ENCODE results near the gene CNGA1.

The CNGA1 gene

DNA sequence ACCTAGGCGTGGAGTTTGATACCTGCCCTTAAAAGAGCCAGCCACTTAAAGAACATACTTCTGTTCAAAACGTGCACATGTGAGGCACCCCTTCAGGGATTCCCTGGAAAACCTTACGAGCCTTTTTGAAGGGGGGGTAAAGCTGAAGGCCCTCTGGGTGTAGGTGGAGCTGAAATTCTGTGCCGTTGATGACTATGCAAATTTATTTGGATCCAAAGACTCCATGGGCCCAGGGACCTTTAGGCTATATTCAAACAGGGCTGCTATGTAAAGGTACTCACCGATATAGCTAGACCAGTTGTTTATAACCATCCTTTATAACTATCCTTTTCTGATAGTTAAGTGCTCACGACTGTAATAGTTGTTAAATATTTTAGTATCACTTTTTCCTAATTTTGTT, 61.8 kb downstream of the CNGA1 start:
- Histone ChIP-seq H3K27ac (ENCODE audit: extremely low read depth, low read depth, low read length) (no peak overlapping the region), H3K9me3 (ENCODE audit: control insufficient read depth, insufficient read depth, low read depth, low read length) (no peaks in the 10 kb centered on the region), H3K36me3 (ENCODE audit: control insufficient read depth in 2 of 2, insufficient read depth in 1 of 2, low read length in 2 of 2) (no peaks in the 10 kb centered on the region), H3K4me3 (ENCODE audit: low read depth, low read length) (no peak overlapping the region), H3K4me1 (ENCODE audit: control insufficient read depth, insufficient read depth, low read length) (no peaks in the 10 kb centered on the region)
- TF ChIP-seq, protein P1, sequence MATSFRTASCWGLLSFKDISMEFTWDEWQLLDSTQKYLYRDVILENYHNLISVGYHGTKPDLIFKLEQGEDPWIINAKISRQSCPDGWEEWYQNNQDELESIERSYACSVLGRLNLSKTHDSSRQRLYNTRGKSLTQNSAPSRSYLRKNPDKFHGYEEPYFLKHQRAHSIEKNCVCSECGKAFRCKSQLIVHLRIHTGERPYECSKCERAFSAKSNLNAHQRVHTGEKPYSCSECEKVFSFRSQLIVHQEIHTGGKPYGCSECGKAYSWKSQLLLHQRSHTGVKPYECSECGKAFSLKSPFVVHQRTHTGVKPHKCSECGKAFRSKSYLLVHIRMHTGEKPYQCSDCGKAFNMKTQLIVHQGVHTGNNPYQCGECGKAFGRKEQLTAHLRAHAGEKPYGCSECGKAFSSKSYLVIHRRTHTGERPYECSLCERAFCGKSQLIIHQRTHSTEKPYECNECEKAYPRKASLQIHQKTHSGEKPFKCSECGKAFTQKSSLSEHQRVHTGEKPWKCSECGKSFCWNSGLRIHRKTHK (tag by site-specific recombination; IDR thresholded peaks at IDR 0.05), result no peak
- TF ChIP-seq ZBTB8A (tag by site-specific recombination; IDR thresholded peaks at IDR 0.05) (no peak), ZNF155 (tag by site-specific recombination; IDR thresholded peaks at IDR 0.05) (no peak)
- TF ChIP-seq, protein P2, sequence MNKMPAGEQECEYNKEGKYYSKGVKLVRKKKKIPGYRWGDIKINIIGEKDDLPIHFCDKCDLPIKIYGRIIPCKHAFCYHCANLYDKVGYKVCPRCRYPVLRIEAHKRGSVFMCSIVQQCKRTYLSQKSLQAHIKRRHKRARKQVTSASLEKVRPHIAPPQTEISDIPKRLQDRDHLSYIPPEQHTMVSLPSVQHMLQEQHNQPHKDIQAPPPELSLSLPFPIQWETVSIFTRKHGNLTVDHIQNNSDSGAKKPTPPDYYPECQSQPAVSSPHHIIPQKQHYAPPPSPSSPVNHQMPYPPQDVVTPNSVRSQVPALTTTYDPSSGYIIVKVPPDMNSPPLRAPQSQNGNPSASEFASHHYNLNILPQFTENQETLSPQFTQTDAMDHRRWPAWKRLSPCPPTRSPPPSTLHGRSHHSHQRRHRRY (tag by site-specific recombination; IDR thresholded peaks at IDR 0.05), result no peak
- TF ChIP-seq, protein P3, sequence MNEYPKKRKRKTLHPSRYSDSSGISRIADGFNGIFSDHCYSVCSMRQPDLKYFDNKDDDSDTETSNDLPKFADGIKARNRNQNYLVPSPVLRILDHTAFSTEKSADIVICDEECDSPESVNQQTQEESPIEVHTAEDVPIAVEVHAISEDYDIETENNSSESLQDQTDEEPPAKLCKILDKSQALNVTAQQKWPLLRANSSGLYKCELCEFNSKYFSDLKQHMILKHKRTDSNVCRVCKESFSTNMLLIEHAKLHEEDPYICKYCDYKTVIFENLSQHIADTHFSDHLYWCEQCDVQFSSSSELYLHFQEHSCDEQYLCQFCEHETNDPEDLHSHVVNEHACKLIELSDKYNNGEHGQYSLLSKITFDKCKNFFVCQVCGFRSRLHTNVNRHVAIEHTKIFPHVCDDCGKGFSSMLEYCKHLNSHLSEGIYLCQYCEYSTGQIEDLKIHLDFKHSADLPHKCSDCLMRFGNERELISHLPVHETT (tag by site-specific recombination; IDR thresholded peaks at IDR 0.05), result no peak
- CTCF ChIA-PET, result no interaction called here
- POLR2A ChIA-PET, result no interaction called here

DNA sequence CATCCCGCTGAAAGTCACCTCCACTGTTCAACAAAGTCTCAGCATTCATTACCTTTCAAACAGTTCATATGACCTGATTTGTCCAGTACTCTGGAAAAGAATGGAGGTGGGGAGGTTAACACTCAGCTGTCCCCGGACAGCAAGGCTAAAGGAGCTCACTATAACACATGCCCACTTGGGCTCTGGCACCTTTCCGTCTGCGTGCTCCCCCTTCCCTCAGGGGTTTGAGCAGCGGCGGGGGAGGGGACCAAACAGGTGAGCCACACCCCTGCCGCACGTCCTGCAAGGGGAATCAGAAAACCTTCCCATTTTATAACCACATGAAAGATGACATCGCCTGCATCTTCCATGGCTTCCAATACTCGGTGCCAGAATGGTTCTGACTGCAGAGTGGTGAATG, 62.2 kb downstream of the CNGA1 start:
- no peak overlapping the region for H3K4me3 ChIP-seq (ENCODE audit: low read depth, low read length)
- TF ChIP-seq, protein P4, sequence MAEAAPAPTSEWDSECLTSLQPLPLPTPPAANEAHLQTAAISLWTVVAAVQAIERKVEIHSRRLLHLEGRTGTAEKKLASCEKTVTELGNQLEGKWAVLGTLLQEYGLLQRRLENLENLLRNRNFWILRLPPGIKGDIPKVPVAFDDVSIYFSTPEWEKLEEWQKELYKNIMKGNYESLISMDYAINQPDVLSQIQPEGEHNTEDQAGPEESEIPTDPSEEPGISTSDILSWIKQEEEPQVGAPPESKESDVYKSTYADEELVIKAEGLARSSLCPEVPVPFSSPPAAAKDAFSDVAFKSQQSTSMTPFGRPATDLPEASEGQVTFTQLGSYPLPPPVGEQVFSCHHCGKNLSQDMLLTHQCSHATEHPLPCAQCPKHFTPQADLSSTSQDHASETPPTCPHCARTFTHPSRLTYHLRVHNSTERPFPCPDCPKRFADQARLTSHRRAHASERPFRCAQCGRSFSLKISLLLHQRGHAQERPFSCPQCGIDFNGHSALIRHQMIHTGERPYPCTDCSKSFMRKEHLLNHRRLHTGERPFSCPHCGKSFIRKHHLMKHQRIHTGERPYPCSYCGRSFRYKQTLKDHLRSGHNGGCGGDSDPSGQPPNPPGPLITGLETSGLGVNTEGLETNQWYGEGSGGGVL (tag by site-specific recombination; IDR thresholded peaks at IDR 0.05), result no peak
- TF ChIP-seq, protein P5, sequence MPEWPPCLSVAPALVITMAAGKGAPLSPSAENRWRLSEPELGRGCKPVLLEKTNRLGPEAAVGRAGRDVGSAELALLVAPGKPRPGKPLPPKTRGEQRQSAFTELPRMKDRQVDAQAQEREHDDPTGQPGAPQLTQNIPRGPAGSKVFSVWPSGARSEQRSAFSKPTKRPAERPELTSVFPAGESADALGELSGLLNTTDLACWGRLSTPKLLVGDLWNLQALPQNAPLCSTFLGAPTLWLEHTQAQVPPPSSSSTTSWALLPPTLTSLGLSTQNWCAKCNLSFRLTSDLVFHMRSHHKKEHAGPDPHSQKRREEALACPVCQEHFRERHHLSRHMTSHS (tag by site-specific recombination; IDR thresholded peaks at IDR 0.05), result no peak
- TF ChIP-seq ZSCAN16 (tag by site-specific recombination; IDR thresholded peaks at IDR 0.05), result no peak
- no peak for TF ChIP-seq ZFP69B (tag by site-specific recombination; IDR thresholded peaks at IDR 0.05)
- TF ChIP-seq, protein P6, sequence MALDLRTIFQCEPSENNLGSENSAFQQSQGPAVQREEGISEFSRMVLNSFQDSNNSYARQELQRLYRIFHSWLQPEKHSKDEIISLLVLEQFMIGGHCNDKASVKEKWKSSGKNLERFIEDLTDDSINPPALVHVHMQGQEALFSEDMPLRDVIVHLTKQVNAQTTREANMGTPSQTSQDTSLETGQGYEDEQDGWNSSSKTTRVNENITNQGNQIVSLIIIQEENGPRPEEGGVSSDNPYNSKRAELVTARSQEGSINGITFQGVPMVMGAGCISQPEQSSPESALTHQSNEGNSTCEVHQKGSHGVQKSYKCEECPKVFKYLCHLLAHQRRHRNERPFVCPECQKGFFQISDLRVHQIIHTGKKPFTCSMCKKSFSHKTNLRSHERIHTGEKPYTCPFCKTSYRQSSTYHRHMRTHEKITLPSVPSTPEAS (tag by site-specific recombination; IDR thresholded peaks at IDR 0.05), result no peak
- TF ChIP-seq ZNF843 (tag by site-specific recombination; IDR thresholded peaks at IDR 0.05), result no peak
- TF ChIP-seq ZNF184 (tag by site-specific recombination; IDR thresholded peaks at IDR 0.05), result no peak
- TF ChIP-seq ZNF707 (tag by site-specific recombination; IDR thresholded peaks at IDR 0.05), result no peak
- TF ChIP-seq, protein P7, sequence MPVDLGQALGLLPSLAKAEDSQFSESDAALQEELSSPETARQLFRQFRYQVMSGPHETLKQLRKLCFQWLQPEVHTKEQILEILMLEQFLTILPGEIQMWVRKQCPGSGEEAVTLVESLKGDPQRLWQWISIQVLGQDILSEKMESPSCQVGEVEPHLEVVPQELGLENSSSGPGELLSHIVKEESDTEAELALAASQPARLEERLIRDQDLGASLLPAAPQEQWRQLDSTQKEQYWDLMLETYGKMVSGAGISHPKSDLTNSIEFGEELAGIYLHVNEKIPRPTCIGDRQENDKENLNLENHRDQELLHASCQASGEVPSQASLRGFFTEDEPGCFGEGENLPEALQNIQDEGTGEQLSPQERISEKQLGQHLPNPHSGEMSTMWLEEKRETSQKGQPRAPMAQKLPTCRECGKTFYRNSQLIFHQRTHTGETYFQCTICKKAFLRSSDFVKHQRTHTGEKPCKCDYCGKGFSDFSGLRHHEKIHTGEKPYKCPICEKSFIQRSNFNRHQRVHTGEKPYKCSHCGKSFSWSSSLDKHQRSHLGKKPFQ (tag by site-specific recombination; IDR thresholded peaks at IDR 0.05), result no peak
- TF ChIP-seq, protein P8, sequence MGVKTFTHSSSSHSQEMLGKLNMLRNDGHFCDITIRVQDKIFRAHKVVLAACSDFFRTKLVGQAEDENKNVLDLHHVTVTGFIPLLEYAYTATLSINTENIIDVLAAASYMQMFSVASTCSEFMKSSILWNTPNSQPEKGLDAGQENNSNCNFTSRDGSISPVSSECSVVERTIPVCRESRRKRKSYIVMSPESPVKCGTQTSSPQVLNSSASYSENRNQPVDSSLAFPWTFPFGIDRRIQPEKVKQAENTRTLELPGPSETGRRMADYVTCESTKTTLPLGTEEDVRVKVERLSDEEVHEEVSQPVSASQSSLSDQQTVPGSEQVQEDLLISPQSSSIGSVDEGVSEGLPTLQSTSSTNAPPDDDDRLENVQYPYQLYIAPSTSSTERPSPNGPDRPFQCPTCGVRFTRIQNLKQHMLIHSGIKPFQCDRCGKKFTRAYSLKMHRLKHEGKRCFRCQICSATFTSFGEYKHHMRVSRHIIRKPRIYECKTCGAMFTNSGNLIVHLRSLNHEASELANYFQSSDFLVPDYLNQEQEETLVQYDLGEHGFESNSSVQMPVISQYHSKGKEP (tag by site-specific recombination; IDR thresholded peaks at IDR 0.05), result no peak
- TF ChIP-seq ZNF791 (tag by site-specific recombination; IDR thresholded peaks at IDR 0.05), result no peak
- no peak for TF ChIP-seq ZNF792 (tag by site-specific recombination; IDR thresholded peaks at IDR 0.05)
- TF ChIP-seq HOXC10 (CRISPR knock-in tag; IDR thresholded peaks at IDR 0.05), result no peak
- TF ChIP-seq, protein P2 (tag by site-specific recombination; IDR thresholded peaks at IDR 0.05), result no peak
- TF ChIP-seq ZNF37A (tag by site-specific recombination; IDR thresholded peaks at IDR 0.05), result no peak
- TF ChIP-seq, protein P9, sequence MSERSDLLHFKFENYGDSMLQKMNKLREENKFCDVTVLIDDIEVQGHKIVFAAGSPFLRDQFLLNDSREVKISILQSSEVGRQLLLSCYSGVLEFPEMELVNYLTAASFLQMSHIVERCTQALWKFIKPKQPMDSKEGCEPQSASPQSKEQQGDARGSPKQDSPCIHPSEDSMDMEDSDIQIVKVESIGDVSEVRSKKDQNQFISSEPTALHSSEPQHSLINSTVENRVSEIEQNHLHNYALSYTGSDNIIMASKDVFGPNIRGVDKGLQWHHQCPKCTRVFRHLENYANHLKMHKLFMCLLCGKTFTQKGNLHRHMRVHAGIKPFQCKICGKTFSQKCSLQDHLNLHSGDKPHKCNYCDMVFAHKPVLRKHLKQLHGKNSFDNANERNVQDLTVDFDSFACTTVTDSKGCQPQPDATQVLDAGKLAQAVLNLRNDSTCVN (tag by site-specific recombination; optimal IDR thresholded peaks at IDR 0.05), result no peak
- no peak for TF ChIP-seq ZNF654 (tag by site-specific recombination; IDR thresholded peaks at IDR 0.05; ENCODE audit: low read depth)

More for the DNA sequence above, 62.2 kb downstream of the CNGA1 start:
- ChIA-PET POLR2A (no interaction called here), CTCF (no interaction called here)
- no peak overlapping the region for H3K27ac ChIP-seq (ENCODE audit: extremely low read depth, low read depth, low read length)
- H3K4me1 ChIP-seq (ENCODE audit: control insufficient read depth, insufficient read depth, low read length), result no peaks in the 10 kb centered on the region
- H3K36me3 ChIP-seq (ENCODE audit: control insufficient read depth in 2 of 2, insufficient read depth in 1 of 2, low read length in 2 of 2), result no peaks in the 10 kb centered on the region
- no peaks in the 10 kb centered on the region for H3K9me3 ChIP-seq (ENCODE audit: control insufficient read depth, insufficient read depth, low read depth, low read length)

Data from HEK293 (cell line).